Measurements from ENCODE around the gene DUSP19.

DNA sequence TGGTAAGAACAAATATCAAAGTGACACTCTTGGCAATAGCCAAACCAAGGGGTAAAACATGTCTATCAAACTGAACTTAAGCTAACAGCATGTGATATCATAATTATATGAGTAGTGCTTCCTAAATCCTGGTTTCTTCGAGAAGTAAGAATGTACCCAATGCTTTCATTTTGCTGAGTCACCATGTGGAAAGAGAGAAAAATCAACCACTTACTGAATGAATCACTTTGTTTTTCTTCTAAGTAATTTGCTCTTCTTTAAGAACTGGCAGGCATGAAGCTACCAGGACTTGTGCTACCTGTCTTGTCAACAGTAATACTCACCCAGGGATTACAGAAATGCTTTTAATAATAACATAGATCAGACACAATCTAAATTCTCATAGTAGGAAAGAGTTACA lies 19.0 kb upstream of the DUSP19 start:
- TF ChIP-seq, protein P1, sequence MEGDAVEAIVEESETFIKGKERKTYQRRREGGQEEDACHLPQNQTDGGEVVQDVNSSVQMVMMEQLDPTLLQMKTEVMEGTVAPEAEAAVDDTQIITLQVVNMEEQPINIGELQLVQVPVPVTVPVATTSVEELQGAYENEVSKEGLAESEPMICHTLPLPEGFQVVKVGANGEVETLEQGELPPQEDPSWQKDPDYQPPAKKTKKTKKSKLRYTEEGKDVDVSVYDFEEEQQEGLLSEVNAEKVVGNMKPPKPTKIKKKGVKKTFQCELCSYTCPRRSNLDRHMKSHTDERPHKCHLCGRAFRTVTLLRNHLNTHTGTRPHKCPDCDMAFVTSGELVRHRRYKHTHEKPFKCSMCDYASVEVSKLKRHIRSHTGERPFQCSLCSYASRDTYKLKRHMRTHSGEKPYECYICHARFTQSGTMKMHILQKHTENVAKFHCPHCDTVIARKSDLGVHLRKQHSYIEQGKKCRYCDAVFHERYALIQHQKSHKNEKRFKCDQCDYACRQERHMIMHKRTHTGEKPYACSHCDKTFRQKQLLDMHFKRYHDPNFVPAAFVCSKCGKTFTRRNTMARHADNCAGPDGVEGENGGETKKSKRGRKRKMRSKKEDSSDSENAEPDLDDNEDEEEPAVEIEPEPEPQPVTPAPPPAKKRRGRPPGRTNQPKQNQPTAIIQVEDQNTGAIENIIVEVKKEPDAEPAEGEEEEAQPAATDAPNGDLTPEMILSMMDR (IDR thresholded peaks at IDR 0.05; ENCODE audit: borderline replicate concordance, extremely low read depth, low read length, poor library complexity, severe bottlenecking) = no peak
- no peak for TF ChIP-seq EZH2 (IDR thresholded peaks at IDR 0.05; ENCODE audit: borderline replicate concordance, low read depth, low read length, severe bottlenecking)

Data from DND-41 (cell line).